Stimulated activated effector memory CD8-positive, alpha-beta T cell treated with anti-CD3 and anti-CD28 coated beads, Interleukin-12 subunit alpha, Interleukin-12 subunit beta, amount 100 ng/mL, for 72 hours (primary cell): ENCODE measurements around the gene GAS6.
"Not testable (repeated sequence)": the region's sequence is repeated elsewhere in the genome, so short reads cannot be mapped to it uniquely, and the experiment has no call there.

ENCODE experiments used
- ATAC-seq: fragments of 150-1000 bp; cut with Tn5 transposase; 2 replicates; pipeline ENCODE4 v1.10.0; 2021
- DNase-seq, 2 donors: peaks; one replicate each; pipeline ENCODE4 v3.0.0; 2021 to 2022; ENCODE audit warnings: low spot score in 2 of 2
- H3K27ac Mint-ChIP-seq: one replicate; pipeline ENCODE4 v1.8.0; 2022; ENCODE audit warnings: mild to moderate bottlenecking, mixed read lengths
- H3K36me3 Mint-ChIP-seq: one replicate; pipeline ENCODE4 v1.8.0; 2022; ENCODE audit warnings: mild to moderate bottlenecking, mixed read lengths
- H3K4me1 Mint-ChIP-seq: one replicate; pipeline ENCODE4 v1.8.0; 2022; ENCODE audit warnings: mixed read lengths
- H3K4me3 Mint-ChIP-seq: one replicate; pipeline ENCODE4 v1.8.0; 2022; ENCODE audit warnings: mild to moderate bottlenecking, mixed read lengths
- H3K9me3 Mint-ChIP-seq: one replicate; pipeline ENCODE4 v1.8.0; 2022; ENCODE audit warnings: mixed read lengths

Gene GAS6

GRCh38 chr13:113863524-113864272 is at the start of gene GAS6:
Gene GAS6, minus strand, starts transcription at chr13:113864076. Its CDS starts 156 bp downstream, at chr13:113863920.
- Mint-ChIP-seq H3K27ac (no peak within 1 kb of the TSS), H3K9me3 (no peaks in the 10 kb centered on the region), H3K4me3 (peak within 1 kb of the TSS; percentile 67), H3K4me1 (peaks cover 10% of the 10 kb centered on the region), H3K36me3 (no peaks in the 10 kb centered on the region)
- DNase-seq: no peak
- ATAC-seq: peak; percentile 65

GRCh38 chr13:113913408-113913807 is 49.5 kb upstream of the GAS6 start:
- peaks cover 13% of the 10 kb centered on the region for H3K4me1 Mint-ChIP-seq
- H3K27ac Mint-ChIP-seq, H3K9me3 Mint-ChIP-seq, H3K4me3 Mint-ChIP-seq, DNase-seq, H3K36me3 Mint-ChIP-seq, ATAC-seq: not testable (repeated sequence)

GRCh38 chr13:113912596-113912995 is 48.7 kb upstream of the GAS6 start:
- ATAC-seq: peak; percentile 69
- Mint-ChIP-seq H3K27ac (no peak overlapping the region), H3K4me3 (no peak overlapping the region)

DNA sequence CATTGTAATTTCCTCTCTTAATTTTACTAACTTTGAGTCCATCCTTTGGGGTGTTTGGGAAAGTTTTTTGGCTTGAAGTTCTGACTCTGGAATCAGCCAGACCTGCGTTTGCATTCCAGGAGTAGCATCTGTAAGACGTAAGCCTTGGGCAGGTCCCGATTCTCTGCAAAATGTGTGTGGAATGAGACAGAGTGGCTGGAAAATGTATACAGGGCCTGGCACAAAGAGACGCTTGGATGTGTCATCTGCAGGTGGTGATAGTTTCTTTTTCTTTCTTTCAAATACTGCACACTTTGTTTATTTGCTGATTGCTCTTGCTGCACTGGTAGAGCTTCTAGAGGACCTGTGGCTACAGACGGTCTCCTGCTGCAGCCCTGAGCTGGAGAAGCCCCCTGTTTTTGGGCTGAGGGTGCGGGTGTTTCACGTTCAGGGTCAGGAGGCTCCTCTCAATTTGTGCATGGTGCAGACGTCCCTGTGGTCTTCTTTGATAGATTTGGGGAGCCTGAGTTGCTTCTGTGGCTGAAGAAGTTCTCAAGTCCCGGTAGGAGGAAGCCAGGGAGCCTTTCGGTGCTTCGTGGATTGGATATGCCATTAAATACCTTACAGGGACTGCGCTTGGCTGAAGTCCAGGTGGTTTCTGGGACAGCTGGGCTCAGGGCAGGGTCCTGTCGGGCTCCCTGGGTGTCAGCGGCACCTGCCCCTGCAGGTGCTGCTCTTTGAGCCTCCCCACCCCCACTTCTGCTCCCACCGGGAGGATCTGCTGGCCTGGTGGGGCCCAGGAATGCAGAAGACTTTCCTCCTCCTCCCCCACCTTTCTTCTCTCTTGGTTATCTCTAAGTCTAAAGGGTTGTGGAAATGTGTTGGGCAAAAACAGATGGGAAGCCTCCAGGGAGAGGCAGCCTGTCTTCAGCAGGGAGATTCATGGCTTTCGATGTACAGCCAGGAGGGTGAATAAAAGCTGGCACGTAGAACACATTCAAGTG is 44.0 kb upstream of the GAS6 start:
- DNase-seq (peak in 1 of 2 donors; percentile 36), ATAC-seq (no peak)
- Mint-ChIP-seq H3K36me3 (no peaks in the 10 kb centered on the region), H3K4me1 (peaks cover 10% of the 10 kb centered on the region), H3K27ac (no peak overlapping the region), H3K9me3 (no peaks in the 10 kb centered on the region), H3K4me3 (no peak overlapping the region)

More at GRCh38 chr13:113912596-113912995, 48.7 kb upstream of the GAS6 start:
- H3K4me1 Mint-ChIP-seq: peaks cover 13% of the 10 kb centered on the region
- no peaks in the 10 kb centered on the region for H3K9me3 Mint-ChIP-seq
- peaks cover 5% of the 10 kb centered on the region for H3K36me3 Mint-ChIP-seq
- no peak for DNase-seq

GRCh38 chr13:113906571-113906970 is 42.7 kb upstream of the GAS6 start:
- H3K4me3 Mint-ChIP-seq: no peak overlapping the region
- peaks cover 4% of the 10 kb centered on the region for H3K4me1 Mint-ChIP-seq
- DNase-seq (peak in 1 of 2 donors; percentile 40), ATAC-seq (no peak)
- no peaks in the 10 kb centered on the region for H3K9me3 Mint-ChIP-seq
- no peaks in the 10 kb centered on the region for H3K36me3 Mint-ChIP-seq
- no peak overlapping the region for H3K27ac Mint-ChIP-seq

DNA sequence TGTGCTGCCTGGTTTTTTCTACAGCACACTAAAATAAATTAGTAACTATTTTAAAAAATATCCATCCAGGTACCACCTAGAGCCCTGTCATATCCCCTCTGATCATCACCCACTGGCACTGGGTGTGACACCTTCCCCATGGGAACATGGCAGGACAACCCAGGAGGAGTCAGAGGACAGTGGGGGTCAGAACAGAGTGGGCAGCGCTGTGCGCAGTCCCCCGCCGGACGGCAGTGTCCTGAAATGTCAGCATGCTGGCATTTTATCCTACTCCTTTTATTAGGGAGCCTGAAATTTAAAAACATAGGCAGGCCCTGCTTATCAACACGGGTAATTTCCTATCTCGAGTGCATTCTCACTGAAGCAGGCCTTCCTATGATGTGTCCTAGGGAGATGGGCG is 42.1 kb upstream of the GAS6 start:
- Mint-ChIP-seq H3K27ac (no peak overlapping the region), H3K4me3 (no peak overlapping the region), H3K9me3 (no peaks in the 10 kb centered on the region), H3K36me3 (no peaks in the 10 kb centered on the region), H3K4me1 (peaks cover 4% of the 10 kb centered on the region)
- ATAC-seq (no peak), DNase-seq (no peak)

- H3K4me1 Mint-ChIP-seq: peaks cover 4% of the 10 kb centered on the region
- no peak overlapping the region for H3K4me3 Mint-ChIP-seq
- ATAC-seq (no peak), DNase-seq (no peak)
- no peaks in the 10 kb centered on the region for H3K36me3 Mint-ChIP-seq
- no peak overlapping the region for H3K27ac Mint-ChIP-seq
- no peaks in the 10 kb centered on the region for H3K9me3 Mint-ChIP-seq
These were observed 41.1 kb upstream of the GAS6 start for GRCh38 chr13:113905018-113905417.

GRCh38 chr13:113904411-113904810 is 40.5 kb upstream of the GAS6 start:
- Mint-ChIP-seq H3K36me3 (no peaks in the 10 kb centered on the region), H3K9me3 (no peaks in the 10 kb centered on the region), H3K4me1 (peaks cover 4% of the 10 kb centered on the region), H3K27ac (no peak overlapping the region), H3K4me3 (no peak overlapping the region)
- ATAC-seq: peak; percentile 67
- DNase-seq: peak in 1 of 2 donors; percentile 49

- H3K9me3 Mint-ChIP-seq: no peaks in the 10 kb centered on the region
These were observed 40.0 kb upstream of the GAS6 start for GRCh38 chr13:113903912-113904311.

DNA sequence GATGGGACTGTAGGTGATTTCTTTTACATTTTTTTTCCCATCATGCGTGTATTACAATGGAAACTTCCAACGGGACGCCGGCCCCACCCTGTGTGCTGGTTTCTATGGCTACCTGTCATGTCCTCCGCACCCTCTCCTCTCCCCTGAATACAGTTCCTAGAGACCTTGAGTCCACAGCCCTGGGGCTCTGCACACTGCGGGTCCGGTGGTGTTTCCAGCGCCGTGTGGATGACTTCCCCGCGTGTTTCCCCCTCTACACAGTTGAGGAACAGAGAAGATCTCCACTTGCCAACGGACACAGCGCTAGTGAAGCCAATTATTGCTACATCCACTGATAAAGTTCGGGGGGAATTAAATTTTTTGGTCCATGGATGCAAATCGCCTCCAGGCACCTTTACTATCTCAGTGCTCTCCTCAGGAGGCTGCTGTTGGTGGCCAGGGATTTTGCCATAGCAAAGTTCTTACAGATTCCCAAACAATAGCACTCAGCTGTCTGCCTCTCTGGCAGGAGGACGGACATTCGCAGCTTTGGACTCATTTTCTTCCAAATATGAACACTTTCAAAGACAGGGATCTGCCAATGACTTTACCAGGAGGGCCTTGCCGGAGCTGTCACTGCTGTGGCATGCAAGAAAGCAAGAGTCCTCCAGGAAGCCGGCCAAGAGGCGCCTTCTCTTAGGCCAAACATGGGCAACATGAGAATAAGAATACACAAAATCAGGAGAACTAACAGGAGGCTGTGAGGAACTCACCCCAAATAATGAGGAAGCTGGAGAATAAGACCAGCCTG is 39.3 kb upstream of the GAS6 start:
- no peaks in the 10 kb centered on the region for H3K36me3 Mint-ChIP-seq
- H3K9me3 Mint-ChIP-seq: no peaks in the 10 kb centered on the region
- peak in 1 of 2 donors; percentile 42 for DNase-seq
- ATAC-seq: no peak
- no peak overlapping the region for H3K4me3 Mint-ChIP-seq
- H3K27ac Mint-ChIP-seq: no peak overlapping the region
- H3K4me1 Mint-ChIP-seq: peaks cover 4% of the 10 kb centered on the region

More at GRCh38 chr13:113903912-113904311, 40.0 kb upstream of the GAS6 start:
- ATAC-seq (no peak), DNase-seq (peak in 1 of 2 donors; percentile 43)
- Mint-ChIP-seq H3K27ac (no peak overlapping the region), H3K36me3 (no peaks in the 10 kb centered on the region), H3K4me3 (no peak overlapping the region), H3K4me1 (peaks cover 4% of the 10 kb centered on the region)

- H3K9me3 Mint-ChIP-seq: no peaks in the 10 kb centered on the region
- DNase-seq (no peak), ATAC-seq (no peak)
- H3K4me3 Mint-ChIP-seq: no peak overlapping the region
- H3K27ac Mint-ChIP-seq: no peak overlapping the region
- H3K4me1 Mint-ChIP-seq: peaks cover 4% of the 10 kb centered on the region
- H3K36me3 Mint-ChIP-seq: no peaks in the 10 kb centered on the region
These were observed 38.6 kb upstream of the GAS6 start for GRCh38 chr13:113902481-113902880.

GRCh38 chr13:113901642-113902041 is 37.8 kb upstream of the GAS6 start:
- no peaks in the 10 kb centered on the region for H3K9me3 Mint-ChIP-seq
- no peaks in the 10 kb centered on the region for H3K36me3 Mint-ChIP-seq
- H3K4me1 Mint-ChIP-seq: peaks cover 4% of the 10 kb centered on the region
- no peak overlapping the region for H3K27ac Mint-ChIP-seq
- ATAC-seq: no peak
- H3K4me3 Mint-ChIP-seq: no peak overlapping the region
- no peak for DNase-seq

DNA sequence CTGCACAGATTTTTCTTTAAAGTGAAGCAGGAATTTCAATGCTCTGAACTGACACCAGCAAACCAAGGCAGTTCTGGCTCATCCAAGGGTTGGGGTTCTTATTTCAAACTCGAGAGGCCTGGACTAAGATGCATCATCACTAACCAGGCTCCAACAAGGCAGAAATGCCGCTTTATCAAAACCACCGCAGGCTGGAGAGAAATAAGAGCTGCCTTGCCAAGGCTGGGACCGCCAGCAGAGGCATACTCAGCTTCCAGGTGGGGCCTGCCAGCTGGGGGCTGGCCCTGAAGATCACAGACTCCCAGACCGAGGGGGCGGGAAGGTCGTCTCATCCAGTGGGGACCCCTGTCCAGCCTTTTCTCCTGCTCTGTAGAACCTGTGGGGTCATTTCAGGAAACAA is 37.4 kb upstream of the GAS6 start:
- ATAC-seq (no peak), DNase-seq (peak in 1 of 2 donors; percentile 35)
- Mint-ChIP-seq H3K36me3 (no peaks in the 10 kb centered on the region), H3K27ac (no peak overlapping the region), H3K4me3 (no peak overlapping the region), H3K9me3 (no peaks in the 10 kb centered on the region), H3K4me1 (peaks cover 4% of the 10 kb centered on the region)

DNA sequence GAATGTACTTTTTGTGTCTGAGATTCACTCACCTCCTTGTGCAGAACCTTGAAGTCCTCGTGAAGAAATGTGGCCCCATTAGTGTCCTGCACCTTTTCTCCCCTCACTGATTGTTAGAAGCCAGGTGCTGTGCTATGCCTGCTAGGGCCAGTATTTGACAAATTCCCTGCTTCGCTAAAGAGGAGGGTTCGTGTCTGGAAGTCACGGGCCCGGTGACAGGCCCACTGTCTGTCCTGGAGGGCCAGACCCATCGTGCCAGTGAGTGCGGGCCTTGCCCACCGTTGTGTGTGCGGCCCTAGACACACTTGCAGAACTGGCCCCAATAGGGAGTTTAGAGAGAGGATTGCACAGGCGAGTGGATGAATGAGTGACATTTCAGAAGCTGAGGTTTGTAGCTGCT is 36.8 kb upstream of the GAS6 start:
- H3K9me3 Mint-ChIP-seq: no peaks in the 10 kb centered on the region
- no peaks in the 10 kb centered on the region for H3K36me3 Mint-ChIP-seq
- DNase-seq (no peak), ATAC-seq (no peak)
- peaks cover 4% of the 10 kb centered on the region for H3K4me1 Mint-ChIP-seq
- no peak overlapping the region for H3K27ac Mint-ChIP-seq
- H3K4me3 Mint-ChIP-seq: no peak overlapping the region

DNA sequence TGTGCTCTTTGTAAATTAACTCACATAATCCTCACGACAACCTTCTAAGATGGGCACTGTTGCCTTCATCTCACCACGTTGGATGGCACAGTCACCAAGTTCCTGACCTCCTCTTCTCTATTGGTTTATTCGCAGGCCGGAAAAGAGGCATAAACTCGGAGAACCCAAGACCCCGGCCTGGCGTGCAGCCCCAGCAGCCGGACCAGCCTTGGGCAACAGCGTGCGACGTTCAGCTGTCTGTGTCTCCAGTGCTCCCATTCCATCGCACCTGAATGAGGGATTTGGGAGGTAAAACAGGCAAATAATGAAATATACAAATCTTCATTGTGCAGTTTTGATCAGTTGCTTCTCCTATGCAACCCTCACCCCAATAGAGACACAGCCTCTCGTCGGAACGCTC is 34.5 kb upstream of the GAS6 start:
- DNase-seq: no peak
- H3K4me3 Mint-ChIP-seq: no peak overlapping the region
- no peaks in the 10 kb centered on the region for H3K36me3 Mint-ChIP-seq

More for the DNA sequence above, 34.5 kb upstream of the GAS6 start:
- no peak for ATAC-seq
- Mint-ChIP-seq H3K9me3 (no peaks in the 10 kb centered on the region), H3K4me1 (no peaks in the 10 kb centered on the region), H3K27ac (no peak overlapping the region)
